GM19351 (cell line): Measurements from ENCODE around the gene UGDH.
"Not testable (repeated sequence)": the region's sequence is repeated elsewhere in the genome, so short reads cannot be mapped to it uniquely, and the experiment has no call there.

Source experiments
- ATAC-seq: cut with Tn5 transposase; IDR thresholded peaks from one replicate; pipeline ENCODE4 v1.9.1; 2021; ENCODE audit warnings: mild to moderate bottlenecking, moderate library complexity; ENCODE audit not compliant: unreplicated experiment

The UGDH gene

DNA sequence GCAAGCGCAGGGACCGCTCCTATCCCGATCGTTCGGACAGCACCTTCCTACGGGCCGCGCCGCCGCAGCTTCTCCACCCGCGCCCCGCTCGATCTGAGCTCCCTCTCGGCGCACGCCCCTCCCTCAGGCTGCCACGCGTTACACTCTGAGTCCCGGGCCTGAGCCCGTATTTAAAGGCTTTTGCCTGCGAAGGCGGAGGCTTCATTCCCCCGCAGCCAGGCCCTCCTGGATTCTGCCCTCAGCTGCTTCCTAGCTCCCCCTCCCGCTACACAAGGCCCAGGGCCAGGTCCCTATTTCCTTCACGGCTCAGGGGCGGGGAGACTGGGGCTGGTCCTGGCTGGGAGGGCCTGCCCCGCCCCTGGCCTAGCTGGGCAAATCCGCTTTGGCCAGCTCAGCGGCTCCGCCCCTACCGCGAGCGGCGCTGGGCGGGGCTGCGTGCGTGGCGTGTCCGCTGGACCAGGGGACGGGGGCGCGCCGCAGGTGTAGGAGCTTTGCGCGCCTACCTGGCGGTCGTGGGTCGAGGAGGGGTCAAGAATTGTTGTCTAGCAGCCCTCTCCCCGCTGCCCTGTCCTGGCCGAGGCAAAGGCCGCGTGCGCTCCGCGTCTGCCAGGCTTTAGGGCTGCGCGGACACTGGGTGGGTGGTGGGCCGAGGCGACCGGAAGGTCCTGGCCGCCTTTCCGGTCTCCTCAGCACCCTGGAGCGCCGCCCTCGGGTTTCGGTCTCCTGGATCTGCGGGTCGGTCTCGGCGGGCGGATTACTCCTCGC is at the start of gene UGDH:
UGDH (minus strand) TSS at position 144 of the 765 bp plus-strand sequence. CDS start 5,927 bp downstream, outside the sequence.
- peak; percentile 95 for ATAC-seq

DNA sequence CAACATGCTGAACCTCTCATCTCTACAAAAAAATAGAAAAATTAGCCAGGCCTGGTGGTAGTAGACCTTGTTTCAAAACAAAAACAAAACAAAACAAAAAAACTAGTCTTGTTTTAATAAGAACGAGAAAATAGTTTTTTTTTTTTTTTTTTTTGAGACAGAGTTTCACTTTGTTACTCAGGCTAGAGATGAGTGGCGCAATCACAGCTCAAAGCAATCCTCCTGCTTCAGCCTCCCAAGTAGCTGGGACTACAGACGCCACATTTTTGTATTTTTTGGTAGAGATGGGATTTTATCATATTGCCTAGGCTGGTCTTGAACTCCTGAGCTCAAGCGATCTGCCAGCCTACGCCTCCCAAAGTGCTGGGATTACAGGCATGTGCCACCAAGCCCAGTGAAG is 47.7 kb upstream of the UGDH start:
- ATAC-seq = no peak

DNA sequence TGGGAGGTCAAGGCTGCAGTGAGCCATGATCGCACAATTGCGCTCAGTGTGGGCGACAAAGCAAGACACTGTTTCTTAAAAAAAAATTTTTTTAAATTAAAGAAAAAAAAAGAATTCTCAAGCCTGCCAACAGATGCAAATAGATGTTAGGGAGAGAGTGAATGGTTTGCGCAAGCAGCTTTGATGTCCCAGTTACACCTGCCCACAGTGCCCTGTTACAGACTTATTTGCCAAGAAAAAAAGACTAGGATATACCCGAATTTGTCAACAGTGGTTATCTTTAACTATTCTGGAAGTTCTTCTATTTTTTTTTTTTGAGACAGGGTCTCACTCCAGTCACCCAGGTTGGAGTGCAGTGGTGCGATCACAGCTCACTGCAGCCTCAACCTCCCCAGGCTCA is 44.3 kb upstream of the UGDH start:
- ATAC-seq = no peak

DNA sequence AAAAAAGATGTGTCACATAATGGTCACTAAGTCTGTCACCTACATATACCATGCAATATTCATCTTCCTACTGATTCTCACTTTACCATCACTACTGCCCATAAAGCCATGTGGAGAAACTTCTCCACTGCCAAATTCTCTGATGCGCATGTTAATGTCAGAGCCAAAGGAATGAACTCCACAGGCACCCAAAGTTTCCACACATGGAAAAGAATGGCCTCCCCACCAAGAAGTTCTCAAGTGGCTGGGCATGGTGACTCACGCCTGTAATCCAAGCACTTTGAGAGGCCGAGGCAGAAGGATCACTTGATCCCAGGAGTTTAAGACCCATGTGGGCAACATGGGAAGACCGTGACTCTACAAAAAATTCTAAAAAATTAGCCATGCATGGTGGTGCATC is 43.8 kb upstream of the UGDH start:
- no peak for ATAC-seq

DNA sequence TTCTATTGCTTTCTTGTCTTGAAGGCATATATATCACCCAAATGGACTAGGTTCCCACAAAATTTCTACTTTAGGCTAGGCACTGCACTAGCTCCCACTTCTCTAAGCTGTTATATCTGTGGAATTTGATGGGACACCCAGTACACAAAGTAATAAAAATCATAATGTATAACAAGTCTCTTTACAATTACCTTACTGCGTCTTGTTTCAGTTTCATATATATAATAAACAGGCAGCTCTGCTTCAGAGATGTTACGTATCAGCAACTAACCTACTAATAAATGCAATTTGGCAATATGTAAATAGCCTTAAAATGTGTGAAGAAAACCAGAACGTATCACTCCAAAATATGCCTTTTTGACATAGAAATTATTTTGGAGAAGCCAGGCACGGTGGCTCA is 42.0 kb upstream of the UGDH start:
- ATAC-seq = no peak

DNA sequence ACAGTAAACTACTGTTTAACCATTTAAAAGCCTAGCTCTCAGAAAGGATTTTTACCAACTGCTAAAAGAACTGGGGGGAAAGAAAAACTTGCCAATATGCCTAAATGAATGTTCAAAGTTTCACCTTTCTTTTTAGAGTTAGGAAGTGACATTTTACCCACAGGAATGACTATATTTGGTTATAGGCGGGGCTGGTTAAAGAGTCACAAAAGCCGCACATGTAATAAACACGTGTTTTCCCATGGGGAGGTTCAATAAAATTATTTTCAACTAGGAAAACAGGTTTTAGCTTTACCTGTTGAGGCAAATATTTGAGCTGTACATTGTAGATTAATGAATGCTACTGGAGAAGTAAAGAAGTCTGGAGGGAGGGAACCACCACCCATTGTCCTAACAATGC is 41.6 kb upstream of the UGDH start:
- ATAC-seq = no peak

DNA sequence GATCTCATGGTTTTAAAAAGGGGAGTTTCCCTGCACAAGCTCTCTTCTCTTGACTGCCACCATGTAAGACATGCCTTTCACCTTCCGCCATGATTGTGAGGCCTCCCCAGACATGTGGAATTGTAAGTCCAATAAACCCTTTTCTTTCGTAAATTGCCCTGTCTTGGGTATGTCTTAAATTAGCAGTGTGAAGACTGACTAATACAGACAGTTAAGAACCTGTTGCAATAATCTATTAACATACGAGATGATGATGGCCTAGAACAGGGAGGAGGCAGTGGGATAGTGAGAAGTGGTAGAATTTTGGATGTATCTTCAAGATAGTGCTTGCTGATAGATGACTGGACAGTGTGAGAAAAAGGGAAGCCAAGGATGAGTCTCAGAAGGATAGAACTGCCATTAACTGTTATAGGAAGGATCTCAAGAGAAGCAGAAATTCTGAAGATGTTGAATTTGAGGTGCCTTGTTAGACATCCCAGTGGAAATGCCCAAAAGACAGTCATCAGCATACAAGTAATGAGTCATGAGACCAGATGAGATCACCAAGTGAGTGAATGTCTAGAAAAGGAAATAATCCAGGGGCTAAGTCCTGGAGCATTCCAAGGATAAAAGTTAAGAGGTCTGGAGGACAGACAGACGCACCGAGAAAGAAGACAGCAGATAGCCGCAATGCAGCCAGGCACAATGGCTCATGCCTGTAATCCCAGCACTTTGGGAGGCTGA is 38.8 kb upstream of the UGDH start:
- no peak for ATAC-seq

DNA sequence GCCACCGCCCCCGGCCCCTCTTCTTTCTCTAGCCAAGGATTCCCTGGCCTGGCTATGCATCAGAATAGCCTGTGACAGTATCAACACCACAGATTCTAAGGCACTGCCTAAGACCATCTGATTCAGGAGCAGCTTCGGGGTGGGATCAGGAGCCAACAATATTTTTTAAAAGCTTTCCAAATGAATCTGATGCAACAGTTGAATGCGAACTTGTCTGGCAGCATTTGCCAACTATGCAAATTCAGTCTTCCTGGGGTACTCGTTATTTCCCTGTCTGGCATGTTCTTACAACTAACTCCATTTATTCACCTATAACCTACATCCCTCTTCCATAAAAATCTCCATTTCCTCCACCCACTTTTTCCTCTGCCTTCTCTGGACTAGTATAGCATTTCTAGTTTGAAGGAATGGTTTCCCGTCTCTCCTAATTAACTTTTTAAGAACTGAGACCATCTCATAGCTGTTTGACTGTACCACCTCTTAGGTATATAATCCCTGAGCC is 36.2 kb upstream of the UGDH start:
- no peak for ATAC-seq

DNA sequence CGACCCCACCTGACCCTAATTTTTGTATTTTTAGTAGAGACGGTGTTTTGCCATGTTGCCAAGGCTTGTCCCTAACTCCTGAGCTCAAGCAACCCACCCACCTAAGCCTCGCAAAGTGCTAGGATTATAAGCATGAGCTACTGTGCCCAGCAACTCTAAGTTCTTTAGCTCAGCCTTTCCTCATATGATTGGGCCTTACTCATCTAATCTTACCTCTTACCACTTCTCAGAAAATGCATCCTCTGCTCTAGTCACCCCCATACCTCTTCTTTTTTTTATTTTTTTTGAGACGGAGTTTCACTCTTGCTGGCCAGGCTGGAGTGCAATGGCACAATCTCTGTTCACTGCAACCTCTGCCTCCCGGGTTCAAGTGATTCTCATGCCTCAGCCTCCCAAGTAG is 35.6 kb upstream of the UGDH start:
- no peak for ATAC-seq

DNA sequence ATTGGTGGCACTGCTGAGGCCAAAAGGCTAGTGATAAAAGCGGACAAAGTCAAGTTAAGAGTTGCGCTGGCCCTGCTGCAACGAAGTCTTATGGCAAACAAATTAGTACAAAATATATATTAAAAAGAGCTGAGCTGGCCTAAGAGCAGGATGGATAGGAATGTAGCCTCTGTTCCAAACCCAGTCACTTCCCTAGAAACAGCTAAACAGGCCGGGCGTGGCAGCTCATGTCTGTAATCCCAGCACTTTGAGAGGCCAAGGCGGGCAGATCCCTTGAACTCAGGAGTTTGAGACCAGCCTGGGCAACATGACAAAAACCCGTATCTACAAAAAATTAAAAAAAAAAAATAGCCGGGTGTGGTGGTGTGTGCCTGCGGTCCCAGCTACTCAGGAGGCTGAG is 32.4 kb upstream of the UGDH start:
- ATAC-seq = no peak

DNA sequence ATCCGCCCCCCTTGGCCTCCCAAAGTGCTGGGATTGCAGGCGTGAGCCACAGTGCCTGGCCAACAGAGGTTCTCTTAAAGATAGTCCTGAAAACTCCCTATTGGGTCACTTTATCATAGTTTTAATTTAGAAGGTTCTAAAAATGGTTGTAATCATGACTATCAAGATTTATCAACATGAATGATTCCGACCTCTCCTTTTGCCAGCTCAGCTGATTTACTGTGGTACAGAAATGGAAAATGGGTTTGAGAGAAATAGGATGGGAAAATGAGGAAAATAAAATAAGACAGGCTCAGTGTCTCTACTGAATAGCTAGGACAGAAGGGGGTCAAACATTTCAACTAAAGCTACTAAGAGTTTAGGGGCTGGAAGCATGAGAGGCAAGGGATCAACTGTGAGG is 28.2 kb upstream of the UGDH start:
- ATAC-seq = no peak

DNA sequence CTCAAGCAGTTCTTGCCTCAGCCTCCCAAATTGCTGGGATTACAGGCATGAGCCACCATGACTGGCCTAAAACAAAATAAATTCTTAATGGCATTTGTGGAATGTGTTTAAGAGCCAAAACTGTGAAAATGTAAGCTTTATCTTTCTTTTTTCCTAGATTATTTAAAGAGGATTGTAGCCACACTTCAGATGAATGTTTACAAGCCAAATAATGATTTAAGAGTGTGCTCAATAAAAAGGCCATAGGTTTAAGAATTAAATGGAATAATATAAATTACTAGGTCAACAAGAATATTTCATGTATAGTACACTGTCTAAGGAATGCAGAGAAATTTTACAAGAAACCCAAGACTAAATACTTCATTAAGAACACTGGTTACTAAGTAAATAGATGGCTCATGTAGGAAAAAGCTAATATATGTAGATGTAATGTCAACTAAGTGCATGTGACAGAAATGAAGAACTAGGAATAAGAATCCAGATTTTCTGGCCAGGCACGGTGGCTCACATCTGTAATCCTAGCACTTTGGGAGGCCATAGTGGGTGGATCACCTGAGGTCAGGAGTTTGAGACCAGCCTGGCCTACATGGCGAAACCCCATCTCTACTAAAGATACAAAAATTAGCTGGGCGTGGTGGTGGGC is 21.3 kb upstream of the UGDH start:
- no peak for ATAC-seq

DNA sequence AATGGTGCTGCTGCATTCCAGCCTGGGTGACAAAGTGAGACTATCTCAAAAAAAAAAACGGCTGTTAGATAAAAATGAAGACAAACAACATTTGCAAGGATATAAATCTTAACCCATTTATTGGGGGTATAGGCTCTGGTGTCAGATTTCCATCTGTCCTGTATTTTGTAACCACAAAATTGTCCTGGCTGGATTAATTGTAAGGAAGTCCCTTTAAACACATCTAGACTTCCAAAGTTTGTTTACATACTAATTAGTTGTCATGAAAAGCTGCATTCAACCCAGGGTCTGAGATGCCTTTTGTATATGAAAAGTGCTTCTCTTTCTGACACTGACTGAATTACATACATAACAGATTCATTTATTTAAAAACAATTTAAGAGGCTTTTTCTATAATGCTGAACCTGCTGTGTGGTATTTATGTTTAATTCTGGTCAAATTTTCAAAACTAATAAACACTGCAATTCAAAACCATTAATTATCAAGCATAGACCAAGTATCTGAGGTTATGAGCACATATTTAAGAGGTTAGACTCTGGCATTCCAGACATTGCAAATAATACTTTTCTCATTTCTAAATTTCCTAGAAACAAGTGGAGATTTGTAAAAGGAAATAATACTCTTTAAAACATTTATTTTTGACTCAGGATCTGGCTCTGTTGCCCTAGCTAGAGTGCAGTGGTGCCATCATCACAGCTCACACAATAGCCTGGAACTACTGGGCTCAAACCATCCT is 17.5 kb upstream of the UGDH start:
- no peak for ATAC-seq

DNA sequence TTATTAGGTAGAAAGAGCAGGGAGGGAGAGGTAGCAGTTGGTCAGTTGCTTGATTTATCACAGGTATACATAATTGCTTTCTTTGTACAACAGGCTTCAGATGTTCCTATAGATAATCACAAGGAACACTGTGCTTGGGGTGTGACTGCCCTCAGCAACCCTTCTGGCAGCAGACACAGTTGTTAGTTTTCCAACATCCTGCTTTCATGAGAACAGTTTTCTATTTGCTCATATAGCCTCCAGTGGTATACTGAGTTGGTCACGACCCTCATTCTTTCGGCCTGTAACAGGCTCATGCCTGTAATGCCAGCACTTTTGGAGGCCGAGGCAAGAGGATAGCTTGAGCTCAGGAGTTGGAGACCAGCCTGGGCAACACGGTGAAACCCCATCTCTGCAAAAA is 16.8 kb upstream of the UGDH start:
- not testable (repeated sequence) for ATAC-seq

DNA sequence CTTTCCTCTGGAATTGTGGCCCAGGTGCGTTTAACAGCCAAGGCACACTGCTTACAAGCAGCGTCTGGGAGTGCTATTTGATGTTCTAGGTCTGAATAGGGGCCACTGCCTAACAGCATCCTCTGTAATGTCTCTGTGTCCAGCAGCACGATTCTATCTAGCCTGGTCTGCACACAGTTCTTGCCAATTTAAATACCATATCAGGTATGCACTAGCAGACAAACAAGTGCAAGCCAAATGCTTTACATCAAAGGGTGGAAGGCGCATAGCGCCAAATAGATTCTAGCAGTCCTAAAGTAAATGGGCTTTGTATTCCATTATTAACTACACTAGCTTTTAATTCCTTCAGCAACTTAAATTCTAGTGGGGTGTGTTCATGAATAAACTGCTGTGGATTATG is 15.8 kb upstream of the UGDH start:
- no peak for ATAC-seq

DNA sequence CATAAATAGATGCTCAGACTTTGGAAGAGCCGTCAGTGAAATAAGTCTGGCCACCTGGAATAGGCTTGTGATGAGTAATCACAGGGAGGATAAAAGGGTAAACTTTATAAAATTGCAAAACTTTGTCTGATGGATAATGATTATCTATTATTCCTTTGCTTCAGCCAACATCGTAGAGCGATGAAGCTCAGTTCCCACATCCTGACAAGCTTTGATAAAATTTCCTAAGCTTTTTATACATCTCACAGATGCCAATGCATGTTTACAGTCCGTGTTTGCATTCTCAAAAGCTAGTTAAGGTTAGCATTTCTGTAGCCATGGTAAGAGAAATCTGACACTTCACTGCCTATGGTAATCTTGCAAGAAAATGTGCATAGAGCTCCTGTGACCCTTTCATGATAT is 15.4 kb upstream of the UGDH start:
- ATAC-seq = no peak

DNA sequence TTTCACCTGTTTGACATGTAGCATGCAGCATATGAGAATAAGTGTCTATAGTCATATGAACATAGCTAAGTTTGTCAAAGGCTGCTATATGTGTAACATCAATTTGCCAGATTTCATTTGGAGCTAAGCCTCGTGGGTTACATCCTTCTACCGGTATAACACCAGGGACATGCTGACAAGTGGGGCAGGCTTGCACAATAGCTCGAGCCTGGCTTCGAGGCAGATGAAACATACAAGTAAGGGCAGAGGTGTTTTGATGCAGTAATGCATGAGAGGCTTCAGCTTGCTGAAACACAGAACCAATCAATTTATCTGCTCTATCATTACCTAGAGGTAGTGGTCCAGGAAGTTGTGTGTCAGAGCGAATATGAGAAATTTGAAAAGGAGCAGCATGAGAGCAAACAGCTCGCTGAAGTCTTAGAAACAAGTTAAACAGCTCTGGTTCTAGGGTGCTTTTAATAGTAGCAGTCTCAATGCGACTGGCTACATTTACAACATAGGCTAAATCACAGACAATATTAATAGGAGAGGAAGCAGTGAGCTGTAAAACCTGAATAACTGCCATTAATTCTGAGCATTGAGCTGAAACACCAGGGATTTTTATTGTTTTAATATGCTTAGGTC is 14.9 kb upstream of the UGDH start:
- no peak for ATAC-seq

DNA sequence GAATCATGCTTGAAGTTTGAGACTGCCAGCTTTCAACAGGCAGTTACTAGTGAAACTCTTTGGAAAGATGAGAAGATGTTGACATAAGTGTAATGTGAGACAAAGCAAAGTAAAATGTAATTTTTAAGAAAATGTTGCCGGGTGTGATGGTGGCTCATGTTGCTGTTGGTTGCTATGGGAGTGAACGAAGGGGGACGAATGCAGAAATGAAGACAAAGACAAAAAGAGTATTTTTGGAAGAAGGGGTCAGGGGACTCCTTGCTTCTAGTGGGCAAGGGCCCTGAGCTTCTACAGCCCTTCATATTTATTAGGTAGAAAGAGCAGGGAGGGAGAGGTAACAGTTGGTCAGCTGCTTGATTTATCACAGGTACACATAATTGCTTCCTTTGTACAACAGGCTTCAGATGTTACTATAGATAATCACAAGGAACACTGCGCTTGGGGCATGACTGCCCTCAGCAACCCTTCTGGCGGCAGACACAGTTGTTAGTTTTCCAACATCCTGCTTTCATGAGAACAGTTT is 11.9 kb upstream of the UGDH start:
- no peak for ATAC-seq

DNA sequence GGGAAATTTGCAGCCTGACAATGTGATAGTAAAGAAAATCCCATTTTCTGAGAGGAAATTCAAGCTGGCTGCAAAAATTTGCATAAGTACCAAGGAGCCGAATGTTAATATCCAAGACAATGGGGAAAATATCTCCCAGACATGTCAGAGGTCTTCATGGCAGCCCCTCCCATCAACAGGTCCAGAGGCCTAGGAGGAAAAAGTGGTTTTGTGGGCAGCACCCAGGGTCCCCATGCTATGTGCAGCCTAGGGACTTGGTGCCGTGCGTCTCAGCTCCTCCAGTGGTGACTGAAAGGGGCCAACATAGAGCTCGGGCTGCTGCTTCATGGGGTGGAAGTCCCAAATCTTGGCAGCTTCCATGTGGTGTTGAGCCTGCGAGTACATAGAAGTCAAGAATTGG is 6.3 kb upstream of the UGDH start:
- ATAC-seq = no peak

DNA sequence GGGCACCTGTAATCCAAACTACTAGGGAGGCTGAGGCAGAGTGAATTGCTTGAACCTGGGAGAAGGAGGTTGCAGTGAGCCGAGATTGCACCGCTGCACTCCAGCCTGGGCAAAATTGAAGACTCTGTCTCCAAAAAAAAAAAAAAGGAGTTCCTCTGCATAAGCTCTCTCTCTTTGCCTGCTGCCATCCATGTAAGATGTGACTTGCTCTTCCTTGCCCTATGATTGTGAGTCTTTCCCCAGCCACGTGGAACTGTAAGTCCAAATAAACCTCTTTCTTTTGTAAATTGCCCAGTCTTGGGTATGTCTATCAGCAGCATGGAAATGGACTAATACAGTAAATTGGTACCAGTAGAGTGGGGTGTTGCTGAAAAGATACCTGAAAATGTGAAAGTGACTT is 5.0 kb upstream of the UGDH start:
- ATAC-seq = not testable (repeated sequence)

DNA sequence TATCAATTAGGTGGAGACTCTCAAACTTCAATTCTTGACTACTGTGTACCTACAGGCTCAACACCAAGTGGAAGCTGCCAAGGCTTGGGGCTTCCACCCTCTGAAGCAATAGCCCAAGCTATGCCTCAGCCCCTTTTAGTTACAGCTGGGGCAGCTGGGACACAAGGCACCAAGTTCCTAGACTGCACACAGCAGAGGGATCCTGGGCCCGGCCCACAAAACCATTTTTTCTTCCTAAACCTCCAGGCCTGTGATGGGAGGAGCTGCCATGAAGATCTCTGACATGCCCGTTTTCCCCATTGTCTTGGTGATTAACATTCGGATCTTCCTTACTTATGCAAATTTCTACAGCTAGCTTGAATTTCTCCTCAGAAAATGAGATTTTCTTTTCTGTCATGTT is 3.4 kb upstream of the UGDH start:
- no peak for ATAC-seq
